ENCODE measurements around the gene MLC1.

Gene MLC1

GRCh38 chr22:50058061-50058905 lies 26.9 kb downstream of the MLC1 start, which contains the start of gene TTLL8:
Gene TTLL8, minus strand, starts transcription at chr22:50058298.
- no peak for DNase-seq (ENCODE audit: low read depth in 2 of 2)

- no peak for DNase-seq (ENCODE audit: low read depth in 2 of 2)
Measured at GRCh38 chr22:50057278-50058060, 27.8 kb downstream of the MLC1 start.

GRCh38 chr22:50056214-50056972 lies 28.8 kb downstream of the MLC1 start:
- no peak for DNase-seq (ENCODE audit: low read depth in 2 of 2)

GRCh38 chr22:50053861-50054260 lies 31.4 kb downstream of the MLC1 start:
- no peak for DNase-seq (ENCODE audit: low read depth in 2 of 2)

- no peak for DNase-seq (ENCODE audit: low read depth in 2 of 2)
Measured at GRCh38 chr22:50051930-50052329, 33.3 kb downstream of the MLC1 start.

GRCh38 chr22:50049299-50050195 lies 35.7 kb downstream of the MLC1 start:
- DNase-seq (ENCODE audit: low read depth in 2 of 2): no peak

GRCh38 chr22:50048836-50049235 lies 36.4 kb downstream of the MLC1 start:
- no peak for DNase-seq (ENCODE audit: low read depth in 2 of 2)

GRCh38 chr22:50048061-50048765 lies 37.0 kb downstream of the MLC1 start:
- no peak for DNase-seq (ENCODE audit: low read depth in 2 of 2)

GRCh38 chr22:50047346-50047745 lies 37.9 kb downstream of the MLC1 start:
- DNase-seq (ENCODE audit: low read depth in 2 of 2): no peak

GRCh38 chr22:50046481-50047245 lies 38.6 kb downstream of the MLC1 start:
- DNase-seq (ENCODE audit: low read depth in 2 of 2): no peak

GRCh38 chr22:50046019-50046415 lies 39.2 kb downstream of the MLC1 start:
- no peak for DNase-seq (ENCODE audit: low read depth in 2 of 2)

- no peak for DNase-seq (ENCODE audit: low read depth in 2 of 2)
Measured at GRCh38 chr22:50045211-50046018, 39.8 kb downstream of the MLC1 start.

GRCh38 chr22:50044485-50045118 lies 40.6 kb downstream of the MLC1 start:
- no peak for DNase-seq (ENCODE audit: low read depth in 2 of 2)

GRCh38 chr22:50041361-50042065 lies 43.7 kb downstream of the MLC1 start:
- DNase-seq (ENCODE audit: low read depth in 2 of 2): no peak

GRCh38 chr22:50040717-50041116 lies 44.5 kb downstream of the MLC1 start:
- no peak for DNase-seq (ENCODE audit: low read depth in 2 of 2)

GRCh38 chr22:50039669-50040443 lies 45.4 kb downstream of the MLC1 start:
- DNase-seq (ENCODE audit: low read depth in 2 of 2): no peak

All from stimulated activated CD4-positive, alpha-beta T cell treated with anti-CD3 and anti-CD28 coated beads, Interleukin-4, amount 100 ng/mL, for 48 hours (primary cell).